BE2C (cell line): ENCODE results near the gene FAM47E.

Experiments used
- DNase-seq: peaks from one replicate; pipeline ENCODE4 v3.0.0-alpha.2; 2020
- H3K27me3 ChIP-seq: fragments of 250-450 bp; sonication (Bioruptor Pico); 2 replicates; pipeline ENCODE4 v1.5.1; 2020; ENCODE audit warnings: mild to moderate bottlenecking
- H3K36me3 ChIP-seq: fragments of 250-450 bp; sonication (Bioruptor Pico); 2 replicates; pipeline ENCODE4 v1.5.1; 2020; ENCODE audit warnings: mild to moderate bottlenecking
- H3K4me1 ChIP-seq: fragments of 250-450 bp; sonication (Bioruptor Pico); 2 replicates; pipeline ENCODE4 v1.5.1; 2020
- H3K4me3 ChIP-seq: 2 replicates; pipeline ENCODE4 v1.5.1; 2011; ENCODE audit warnings: low read depth, low read length
- H3K9me3 ChIP-seq: fragments of 250-450 bp; sonication (Bioruptor Pico); 2 replicates; pipeline ENCODE4 v1.5.1; 2020
- CTCF ChIP-seq: IDR thresholded peaks from 2 replicates; pipeline ENCODE4 v1.5.1; 2012; ENCODE audit warnings: mild to moderate bottlenecking, low read depth, low read length

The FAM47E gene

GRCh38 chr4:76212851-76213414, 38.6 kb upstream of the FAM47E start:
- no peak for TF ChIP-seq CTCF
- DNase-seq = no peak
- peak overlapping the region; percentile 93 for H3K4me3 ChIP-seq
- no peaks in the 10 kb centered on the region for H3K27me3 ChIP-seq
- H3K4me1 ChIP-seq = peaks cover 15% of the 10 kb centered on the region
- H3K9me3 ChIP-seq = no peaks in the 10 kb centered on the region
- no peaks in the 10 kb centered on the region; the same call in 1 of the 2 replicates for H3K36me3 ChIP-seq

- peak; percentile 91 for DNase-seq
- TF ChIP-seq CTCF = no peak
- no peaks in the 10 kb centered on the region for H3K9me3 ChIP-seq
Observed at GRCh38 chr4:76213415-76214176, 37.9 kb upstream of the FAM47E start, which contains the start of gene SCARB2. Gene SCARB2, minus strand, starts transcription at chr4:76213824. Its CDS starts 281 bp downstream, at chr4:76213543.

GRCh38 chr4:76214177-76214675, 37.3 kb upstream of the FAM47E start:
- Histone ChIP-seq H3K9me3 (no peaks in the 10 kb centered on the region), H3K4me3 (peak overlapping the region; percentile 93), H3K4me1 (peaks cover 6% of the 10 kb centered on the region; the same call in 1 of the 2 replicates), H3K36me3 (no peaks in the 10 kb centered on the region; the same call in 1 of the 2 replicates), H3K27me3 (no peaks in the 10 kb centered on the region)
- DNase-seq = no peak
- TF ChIP-seq CTCF = no peak

More at GRCh38 chr4:76213415-76214176, 37.9 kb upstream of the FAM47E start, which contains the start of gene SCARB2:
- Histone ChIP-seq H3K4me1 (peaks cover 13% of the 10 kb centered on the region), H3K4me3 (peak within 1 kb of the TSS; percentile 93), H3K27me3 (no peaks in the 10 kb centered on the region), H3K36me3 (no peaks in the 10 kb centered on the region; the same call in 1 of the 2 replicates)

DNA sequence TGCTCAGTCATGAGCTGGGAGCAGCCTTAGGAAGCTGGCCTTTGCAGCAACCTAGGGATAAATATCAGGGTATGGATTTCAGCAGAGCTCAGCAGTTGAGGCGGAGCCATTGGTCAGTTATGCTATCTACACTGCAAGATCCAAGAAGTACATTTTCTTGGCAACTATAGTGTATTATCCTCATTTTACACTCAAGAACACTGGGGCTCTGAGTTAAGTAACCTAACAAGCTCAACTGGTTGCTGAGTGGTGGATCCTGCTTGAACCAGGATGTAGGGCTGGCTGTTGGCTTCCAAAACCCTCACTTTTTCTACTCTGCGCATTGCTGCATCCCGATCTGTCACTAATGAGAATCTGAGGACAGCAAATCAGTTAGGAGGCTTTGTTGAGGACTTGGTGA, 36.4 kb upstream of the FAM47E start:
- no peak overlapping the region for H3K4me3 ChIP-seq
- H3K9me3 ChIP-seq = no peaks in the 10 kb centered on the region
- H3K27me3 ChIP-seq = no peaks in the 10 kb centered on the region
- H3K36me3 ChIP-seq = no peaks in the 10 kb centered on the region; the same call in 1 of the 2 replicates
- no peak for DNase-seq
- TF ChIP-seq CTCF = no peak
- 0 out of 2 replicates have a peak, but pooled peaks cover 3% of the 10 kb centered on the region for H3K4me1 ChIP-seq

GRCh38 chr4:76216524-76216923, 35.0 kb upstream of the FAM47E start:
- Histone ChIP-seq H3K9me3 (no peaks in the 10 kb centered on the region), H3K27me3 (no peaks in the 10 kb centered on the region), H3K4me1 (no peaks in the 10 kb centered on the region), H3K4me3 (no peak overlapping the region), H3K36me3 (no peaks in the 10 kb centered on the region)
- TF ChIP-seq CTCF = no peak
- DNase-seq = no peak
